ENCODE data around the gene BICDL1. TPM values are rescaled to one million over a fixed set of nuclear protein-coding genes. Genes with fewer than 3 reads are reported as not detected.

BICDL1 gene
- polyA plus RNA-seq, 1 donor from 2014 or later = 1.1 TPM

- H3K4me1 Mint-ChIP-seq = peaks cover 57 to 63% (median 63%) of the 10 kb centered on the region in 3 donors
- no peaks in the 10 kb centered on the region for H3K9me3 Mint-ChIP-seq
- H3K27me3 Mint-ChIP-seq = no peaks in the 10 kb centered on the region
- peak overlapping the region; percentile 1 to 92 (median 14) for H3K4me3 Mint-ChIP-seq
- H3K36me3 Mint-ChIP-seq = peaks cover 3% of the 10 kb centered on the region
- peak overlapping the region in 2 of 3 donors; percentile 59 to 92 for H3K27ac Mint-ChIP-seq
Observed at GRCh38 chr12:120119271-120119973, 130.4 kb downstream of the BICDL1 start.

- no peaks in the 10 kb centered on the region for H3K27me3 Mint-ChIP-seq
- H3K36me3 Mint-ChIP-seq = no peaks in the 10 kb centered on the region
- H3K9me3 Mint-ChIP-seq = no peaks in the 10 kb centered on the region
- H3K4me3 Mint-ChIP-seq = peak overlapping the region in 3 of 4 donors; percentile 57 to 84 (median 58)
- peak overlapping the region in 2 of 3 donors; percentile 46 to 65 for H3K27ac Mint-ChIP-seq
- peaks cover 44 to 58% (median 53%) of the 10 kb centered on the region in 3 donors for H3K4me1 Mint-ChIP-seq
Observed at GRCh38 chr12:120121343-120121742, 132.3 kb downstream of the BICDL1 start.

GRCh38 chr12:120121766-120122293 is 132.8 kb downstream of the BICDL1 start:
- Mint-ChIP-seq H3K36me3 (no peaks in the 10 kb centered on the region), H3K9me3 (no peaks in the 10 kb centered on the region), H3K27ac (peak overlapping the region; percentile 32 to 67 (median 46)), H3K4me1 (peaks cover 44 to 63% (median 56%) of the 10 kb centered on the region in 3 donors), H3K4me3 (peak overlapping the region in 3 of 4 donors; percentile 25 to 84 (median 35)), H3K27me3 (no peaks in the 10 kb centered on the region)

- Mint-ChIP-seq H3K27ac (no peak overlapping the region), H3K27me3 (no peaks in the 10 kb centered on the region), H3K9me3 (no peaks in the 10 kb centered on the region), H3K4me3 (peak overlapping the region in 1 of 4 donors; percentile 39), H3K4me1 (peaks cover 25 to 42% (median 37%) of the 10 kb centered on the region in 3 donors), H3K36me3 (peaks cover 3% of the 10 kb centered on the region)
Observed at GRCh38 chr12:120125029-120125428, 136.0 kb downstream of the BICDL1 start.

GRCh38 chr12:120125792-120126634 is 137.0 kb downstream of the BICDL1 start:
- Mint-ChIP-seq H3K27me3 (no peaks in the 10 kb centered on the region), H3K27ac (no peak overlapping the region), H3K9me3 (no peaks in the 10 kb centered on the region), H3K36me3 (peaks cover 3% of the 10 kb centered on the region), H3K4me1 (peaks cover 17 to 36% (median 30%) of the 10 kb centered on the region in 3 donors), H3K4me3 (peak overlapping the region in 1 of 4 donors; percentile 17)

- Mint-ChIP-seq H3K27me3 (no peaks in the 10 kb centered on the region), H3K9me3 (no peaks in the 10 kb centered on the region), H3K36me3 (peaks cover 3% of the 10 kb centered on the region), H3K4me1 (peaks cover 14 to 29% (median 27%) of the 10 kb centered on the region in 3 donors), H3K4me3 (peak overlapping the region in 2 of 4 donors; percentile 17 to 39), H3K27ac (no peak overlapping the region)
Observed at GRCh38 chr12:120126635-120127005, 137.6 kb downstream of the BICDL1 start.

GRCh38 chr12:120130011-120130410 is 141.0 kb downstream of the BICDL1 start:
- Mint-ChIP-seq H3K9me3 (no peaks in the 10 kb centered on the region), H3K4me3 (no peak overlapping the region), H3K4me1 (peaks cover 24 to 31% (median 28%) of the 10 kb centered on the region in 3 donors), H3K27me3 (no peaks in the 10 kb centered on the region), H3K27ac (peak overlapping the region in 1 of 3 donors; percentile 50), H3K36me3 (peaks cover 8% of the 10 kb centered on the region)

GRCh38 chr12:120131116-120131515 is 142.1 kb downstream of the BICDL1 start:
- peaks cover 8% of the 10 kb centered on the region for H3K36me3 Mint-ChIP-seq
- no peak overlapping the region for H3K27ac Mint-ChIP-seq
- H3K27me3 Mint-ChIP-seq = no peaks in the 10 kb centered on the region
- H3K4me3 Mint-ChIP-seq = no peak overlapping the region
- peaks cover 21 to 30% (median 24%) of the 10 kb centered on the region in 3 donors for H3K4me1 Mint-ChIP-seq
- no peaks in the 10 kb centered on the region for H3K9me3 Mint-ChIP-seq

- no peaks in the 10 kb centered on the region for H3K27me3 Mint-ChIP-seq
- peaks cover 12 to 27% (median 24%) of the 10 kb centered on the region in 3 donors for H3K4me1 Mint-ChIP-seq
- H3K27ac Mint-ChIP-seq = peak overlapping the region; percentile 61 to 97 (median 65)
- peaks cover 10% of the 10 kb centered on the region for H3K36me3 Mint-ChIP-seq
- peak overlapping the region; percentile 2 to 91 (median 40) for H3K4me3 Mint-ChIP-seq
- H3K9me3 Mint-ChIP-seq = no peaks in the 10 kb centered on the region
Observed at GRCh38 chr12:120132054-120132836, 143.2 kb downstream of the BICDL1 start.

GRCh38 chr12:120132863-120133385 is 143.9 kb downstream of the BICDL1 start:
- Mint-ChIP-seq H3K4me3 (peak overlapping the region; percentile 2 to 91 (median 40)), H3K27ac (peak overlapping the region; percentile 61 to 97 (median 65)), H3K9me3 (no peaks in the 10 kb centered on the region), H3K27me3 (no peaks in the 10 kb centered on the region), H3K36me3 (peaks cover 7% of the 10 kb centered on the region), H3K4me1 (peaks cover 12 to 27% (median 22%) of the 10 kb centered on the region in 3 donors)

GRCh38 chr12:120134307-120134980 is 145.4 kb downstream of the BICDL1 start:
- no peak overlapping the region for H3K4me3 Mint-ChIP-seq
- peaks cover 7% of the 10 kb centered on the region for H3K36me3 Mint-ChIP-seq
- H3K9me3 Mint-ChIP-seq = no peaks in the 10 kb centered on the region
- H3K27ac Mint-ChIP-seq = no peak overlapping the region
- H3K4me1 Mint-ChIP-seq = peaks cover 12 to 27% (median 22%) of the 10 kb centered on the region in 3 donors
- no peaks in the 10 kb centered on the region for H3K27me3 Mint-ChIP-seq

GRCh38 chr12:120136093-120136770 is 147.2 kb downstream of the BICDL1 start:
- H3K36me3 Mint-ChIP-seq = peaks cover 14% of the 10 kb centered on the region
- no peak overlapping the region for H3K27ac Mint-ChIP-seq
- H3K4me1 Mint-ChIP-seq = peaks cover 12 to 26% (median 25%) of the 10 kb centered on the region in 3 donors
- no peaks in the 10 kb centered on the region for H3K27me3 Mint-ChIP-seq
- no peaks in the 10 kb centered on the region for H3K9me3 Mint-ChIP-seq
- no peak overlapping the region for H3K4me3 Mint-ChIP-seq

- Mint-ChIP-seq H3K27ac (no peak overlapping the region), H3K4me3 (no peak overlapping the region), H3K27me3 (no peaks in the 10 kb centered on the region), H3K9me3 (no peaks in the 10 kb centered on the region), H3K36me3 (peaks cover 12% of the 10 kb centered on the region), H3K4me1 (peaks cover 7 to 17% (median 13%) of the 10 kb centered on the region in 3 donors)
Observed at GRCh38 chr12:120137833-120138232, 148.8 kb downstream of the BICDL1 start.
